OCI-LY1 (cell line): ENCODE measurements around the gene ASIC4.

Experiments
- H2AFZ ChIP-seq: fragments of 200-600 bp; sonication (generic), shearing (Covaris generic); 2 replicates; pipeline ENCODE4 v1.6.0; 2014; ENCODE audit warnings: antibody characterized with exemption, mild to moderate bottlenecking, low read length
- H3F3A ChIP-seq: fragments of 200-600 bp; sonication (generic), shearing (Covaris generic); 2 replicates; pipeline ENCODE4 v1.6.0; 2014; ENCODE audit warnings: mild to moderate bottlenecking, antibody characterized with exemption, low read length, moderate library complexity; ENCODE audit not compliant: insufficient read depth
- H3K27ac ChIP-seq: fragments of 200-600 bp; sonication (generic); 2 replicates; pipeline ENCODE4 v1.5.1; 2014; ENCODE audit warnings: low read length, mixed run types, mild to moderate bottlenecking, low read depth; ENCODE audit not compliant: poor library complexity, severe bottlenecking
- H3K27me3 ChIP-seq: fragments of 200-600 bp; sonication (generic); 2 replicates; pipeline ENCODE4 v1.6.0; 2014; ENCODE audit warnings: antibody characterized with exemption, mild to moderate bottlenecking, low read length, moderate library complexity; ENCODE audit not compliant: insufficient read depth
- H3K36me3 ChIP-seq: fragments of 200-600 bp; sonication (generic); 2 replicates; pipeline ENCODE4 v1.6.1; 2014; ENCODE audit warnings: mild to moderate bottlenecking, antibody characterized with exemption, low read length, moderate library complexity, mixed read lengths; ENCODE audit not compliant: insufficient read depth
- H3K4me1 ChIP-seq: fragments of 200-600 bp; sonication (generic); 2 replicates; pipeline ENCODE4 v1.5.1; 2014; ENCODE audit warnings: mild to moderate bottlenecking, low read length, moderate library complexity; ENCODE audit not compliant: insufficient read depth, severe bottlenecking
- H3K4me2 ChIP-seq: fragments of 200-600 bp; sonication (generic), shearing (Covaris generic); 2 replicates; pipeline ENCODE4 v1.6.1; 2014; ENCODE audit warnings: low read length
- H3K4me3 ChIP-seq: fragments of 200-600 bp; sonication (generic); 2 replicates; pipeline ENCODE4 v1.5.1; 2014; ENCODE audit warnings: low read length, low read depth, mild to moderate bottlenecking, mixed read lengths; ENCODE audit not compliant: poor library complexity, severe bottlenecking
- H3K79me2 ChIP-seq: fragments of 200-600 bp; shearing (Covaris generic); 2 replicates; pipeline ENCODE4 v1.6.1; 2016; ENCODE audit warnings: mixed run types, low read length, mixed read lengths; ENCODE audit not compliant: insufficient read depth
- H3K9ac ChIP-seq: fragments of 200-600 bp; sonication (generic), shearing (Covaris generic); 2 replicates; pipeline ENCODE4 v1.6.1; 2014; ENCODE audit warnings: mild to moderate bottlenecking, low read length, mixed read lengths
- H3K9me2 ChIP-seq: fragments of 200-600 bp; sonication (generic), shearing (Covaris generic); 2 replicates; pipeline ENCODE4 v1.6.1; 2014; ENCODE audit warnings: low read depth, mild to moderate bottlenecking, low read length, mixed read lengths
- H3K9me3 ChIP-seq: fragments of 200-600 bp; shearing (Covaris generic); 2 replicates; pipeline ENCODE4 v1.6.1; 2014; ENCODE audit warnings: low read length, mixed read lengths
- H4K20me1 ChIP-seq: fragments of 200-600 bp; sonication (generic), shearing (Covaris generic); 2 replicates; pipeline ENCODE4 v1.6.0; 2016; ENCODE audit warnings: mild to moderate bottlenecking, low read length; ENCODE audit not compliant: insufficient read depth
- CTCF ChIP-seq: fragments of 200-600 bp; sonication (generic), shearing (Covaris generic); IDR thresholded peaks from 2 replicates; pipeline ENCODE4 v1.5.1; 2017; ENCODE audit warnings: mild to moderate bottlenecking, antibody characterized with exemption, low read length, moderate library complexity, mixed read lengths
- EZH2 ChIP-seq: fragments of 200-600 bp; sonication (generic), shearing (Covaris generic); IDR thresholded peaks from 2 replicates; pipeline ENCODE4 v1.8.0; 2017; ENCODE audit warnings: borderline replicate concordance, mixed run types, mild to moderate bottlenecking, antibody characterized with exemption, low read length, moderate library complexity, mixed read lengths

Gene ASIC4

GRCh38 chr2:219485201-219485580, 29.1 kb upstream of the ASIC4 start:
- no peaks in the 10 kb centered on the region for H3K4me1 ChIP-seq
- H3K4me2 ChIP-seq, result no peak overlapping the region
- H3K9ac ChIP-seq, result no peak overlapping the region
- no peaks in the 10 kb centered on the region for H3K36me3 ChIP-seq
- 0 out of 2 replicates have a peak, but pooled peaks cover 7% of the 10 kb centered on the region for H3K27me3 ChIP-seq
- no peaks in the 10 kb centered on the region for H4K20me1 ChIP-seq
- no peak overlapping the region for H3K4me3 ChIP-seq
- H3F3A ChIP-seq, result no peaks in the 10 kb centered on the region
- H3K9me3 ChIP-seq, result no peaks in the 10 kb centered on the region
- H2AFZ ChIP-seq, result no peak overlapping the region
- no peak overlapping the region for H3K27ac ChIP-seq
- H3K9me2 ChIP-seq, result no peaks in the 10 kb centered on the region
- no peaks in the 10 kb centered on the region for H3K79me2 ChIP-seq
- TF ChIP-seq EZH2, result no peak

GRCh38 chr2:219486380-219486959, 27.8 kb upstream of the ASIC4 start:
- Histone ChIP-seq H3K4me3 (no peak overlapping the region), H3K9me3 (no peaks in the 10 kb centered on the region), H3K4me2 (no peak overlapping the region), H3K27ac (no peak overlapping the region), H3K4me1 (no peaks in the 10 kb centered on the region), H3K79me2 (no peaks in the 10 kb centered on the region), H3K36me3 (no peaks in the 10 kb centered on the region), H3K9ac (no peak overlapping the region), H3K27me3 (0 out of 2 replicates have a peak, but pooled peaks cover 9% of the 10 kb centered on the region), H4K20me1 (no peaks in the 10 kb centered on the region), H2AFZ (no peak overlapping the region), H3K9me2 (no peaks in the 10 kb centered on the region), H3F3A (no peaks in the 10 kb centered on the region)
- TF ChIP-seq EZH2 (no peak), CTCF (no peak)

- Histone ChIP-seq H3K9me2 (no peaks in the 10 kb centered on the region), H3F3A (no peaks in the 10 kb centered on the region), H3K27me3 (0 out of 2 replicates have a peak, but pooled peaks cover 5% of the 10 kb centered on the region), H2AFZ (no peak overlapping the region), H3K36me3 (no peaks in the 10 kb centered on the region), H3K4me1 (no peaks in the 10 kb centered on the region), H3K79me2 (no peaks in the 10 kb centered on the region), H3K4me3 (no peak overlapping the region), H3K4me2 (no peak overlapping the region), H3K27ac (no peak overlapping the region), H3K9ac (no peak overlapping the region), H3K9me3 (no peaks in the 10 kb centered on the region), H4K20me1 (no peaks in the 10 kb centered on the region)
- TF ChIP-seq EZH2 (no peak), CTCF (no peak)
These were observed 26.0 kb upstream of the ASIC4 start for GRCh38 chr2:219488149-219488843.

GRCh38 chr2:219488844-219489194, 25.5 kb upstream of the ASIC4 start:
- Histone ChIP-seq H3K27ac (no peak overlapping the region), H3K4me3 (no peak overlapping the region), H3K36me3 (no peaks in the 10 kb centered on the region), H3K9me3 (no peaks in the 10 kb centered on the region), H3K4me1 (no peaks in the 10 kb centered on the region), H3K4me2 (no peak overlapping the region), H3K79me2 (no peaks in the 10 kb centered on the region), H3K9ac (no peak overlapping the region), H3K9me2 (no peaks in the 10 kb centered on the region), H3F3A (no peaks in the 10 kb centered on the region), H3K27me3 (0 out of 2 replicates have a peak, but pooled peaks cover 5% of the 10 kb centered on the region), H4K20me1 (no peaks in the 10 kb centered on the region), H2AFZ (no peak overlapping the region)
- TF ChIP-seq CTCF (no peak), EZH2 (no peak)
